Measurements from ENCODE around the gene GTF3A. TPM values are rescaled to one million over a fixed set of nuclear protein-coding genes. Genes with fewer than 3 reads are reported as not detected.

GTF3A gene
- total RNA-seq = 67.8 TPM
- 117 TPM for polyA plus RNA-seq

DNA sequence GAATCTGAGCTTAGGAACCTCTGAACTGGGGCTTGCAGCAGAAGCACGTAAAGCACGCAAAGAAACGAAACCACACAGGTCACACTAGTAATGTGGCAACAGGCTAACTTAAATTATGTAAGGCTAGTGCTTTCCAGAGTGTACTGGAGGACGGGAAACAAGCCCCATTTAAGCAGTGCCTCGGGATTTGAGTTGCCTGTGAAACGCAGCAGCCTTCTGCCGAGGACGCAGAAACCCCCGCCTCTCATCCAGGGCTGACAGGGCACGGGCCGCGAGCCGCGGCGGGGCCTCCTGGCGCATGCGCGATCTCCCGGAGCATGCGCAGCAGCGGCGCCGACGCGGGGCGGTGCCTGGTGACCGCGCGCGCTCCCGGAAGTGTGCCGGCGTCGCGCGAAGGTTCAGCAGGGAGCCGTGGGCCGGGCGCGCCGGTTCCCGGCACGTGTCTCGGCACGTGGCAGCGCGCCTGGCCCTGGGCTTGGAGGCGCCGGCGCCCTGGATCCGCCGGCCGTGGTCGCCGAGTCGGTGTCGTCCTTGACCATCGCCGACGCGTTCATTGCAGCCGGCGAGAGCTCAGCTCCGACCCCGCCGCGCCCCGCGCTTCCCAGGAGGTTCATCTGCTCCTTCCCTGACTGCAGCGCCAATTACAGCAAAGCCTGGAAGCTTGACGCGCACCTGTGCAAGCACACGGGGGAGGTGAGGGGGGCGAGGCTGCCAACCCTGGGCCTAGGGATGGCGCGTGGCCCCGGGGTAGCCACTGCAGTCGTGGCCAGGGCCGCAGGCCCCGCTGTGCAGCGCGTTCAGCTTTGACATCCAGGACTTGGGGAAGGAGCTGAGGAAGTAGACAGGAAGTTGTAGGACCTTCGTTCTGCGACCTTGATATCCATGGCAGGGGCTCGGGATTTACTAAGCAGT, at the start of gene GTF3A:
GTF3A (plus strand) TSS at position 374 of the 912 bp plus-strand sequence.
- DNase-seq (ENCODE audit: extremely low spot score) = no peak
- no peaks in the 10 kb centered on the region for H3K36me3 ChIP-seq (ENCODE audit: insufficient read depth)
- under 1% methylated on average over 85 of the region's 85 CpGs for WGBS
- H3K27ac ChIP-seq (ENCODE audit: low read depth) = peak within 1 kb of the TSS; percentile 89
- H3K4me3 ChIP-seq (ENCODE audit: low read depth, low read length) = peak within 1 kb of the TSS; percentile 58
- no peaks in the 10 kb centered on the region for H3K4me1 ChIP-seq (ENCODE audit: insufficient read depth)

DNA sequence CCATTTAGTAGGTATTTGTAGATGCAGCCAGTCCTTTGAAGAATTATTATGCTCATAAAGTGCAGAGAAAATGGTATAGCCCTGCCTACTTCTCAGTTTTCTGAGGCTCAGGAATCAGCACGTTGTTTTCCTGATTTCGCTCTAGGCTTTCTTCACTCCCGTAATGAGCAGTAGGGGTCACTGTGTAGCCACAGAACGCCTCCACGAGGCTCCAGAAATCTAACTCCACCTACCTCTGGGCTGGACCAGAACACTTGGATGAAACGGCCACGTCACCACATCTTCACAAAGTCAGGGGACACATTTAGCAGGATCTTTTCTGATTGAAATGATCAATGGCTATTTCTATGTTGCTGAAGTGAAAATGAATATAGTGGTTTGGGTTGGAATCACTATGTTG, 49.8 kb upstream of the GTF3A start:
- Histone ChIP-seq H3K27ac (ENCODE audit: low read depth) (no peak overlapping the region), H3K36me3 (ENCODE audit: insufficient read depth) (no peaks in the 10 kb centered on the region), H3K4me3 (ENCODE audit: low read depth, low read length) (no peak overlapping the region), H3K4me1 (ENCODE audit: insufficient read depth) (no peaks in the 10 kb centered on the region)
- peak; percentile 42 for DNase-seq (ENCODE audit: extremely low spot score)
- 1% methylated on average over 7 of the region's 7 CpGs for WGBS

DNA sequence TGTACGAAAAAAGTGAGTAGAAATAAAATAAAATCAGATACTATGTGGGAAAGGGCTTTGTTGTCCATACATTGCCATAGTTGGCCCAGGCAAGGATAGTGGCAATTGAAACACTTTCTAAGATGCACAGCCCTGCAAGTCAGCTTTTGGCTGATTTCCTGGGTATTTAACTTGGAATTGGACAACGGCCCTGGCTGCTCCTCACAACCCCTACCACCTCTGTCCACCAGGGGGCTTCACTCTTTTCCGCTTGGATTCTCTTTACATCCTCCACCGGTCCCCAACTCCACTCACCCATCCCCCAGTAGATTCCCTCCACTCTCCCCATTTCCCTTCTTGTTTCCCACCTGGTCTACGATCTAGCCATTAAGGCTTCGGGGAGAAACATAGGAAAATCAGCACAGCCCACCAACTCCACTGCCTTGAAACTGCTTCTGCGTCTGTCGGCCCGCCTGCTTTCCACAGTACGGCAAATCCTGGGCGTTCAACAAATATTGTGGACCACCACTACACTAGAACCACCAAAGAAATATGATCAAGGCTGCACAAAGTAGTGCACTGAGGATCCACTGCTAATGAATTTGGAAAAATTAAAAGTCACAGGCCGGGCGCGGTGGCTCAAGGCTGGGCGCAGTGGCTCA, 48.6 kb upstream of the GTF3A start:
- Histone ChIP-seq H3K27ac (ENCODE audit: low read depth) (no peak overlapping the region), H3K4me1 (ENCODE audit: insufficient read depth) (no peaks in the 10 kb centered on the region), H3K36me3 (ENCODE audit: insufficient read depth) (no peaks in the 10 kb centered on the region), H3K4me3 (ENCODE audit: low read depth, low read length) (no peak overlapping the region)
- peak; percentile 28 for DNase-seq (ENCODE audit: extremely low spot score)
- 64% methylated on average over 15 of the region's 15 CpGs for WGBS

DNA sequence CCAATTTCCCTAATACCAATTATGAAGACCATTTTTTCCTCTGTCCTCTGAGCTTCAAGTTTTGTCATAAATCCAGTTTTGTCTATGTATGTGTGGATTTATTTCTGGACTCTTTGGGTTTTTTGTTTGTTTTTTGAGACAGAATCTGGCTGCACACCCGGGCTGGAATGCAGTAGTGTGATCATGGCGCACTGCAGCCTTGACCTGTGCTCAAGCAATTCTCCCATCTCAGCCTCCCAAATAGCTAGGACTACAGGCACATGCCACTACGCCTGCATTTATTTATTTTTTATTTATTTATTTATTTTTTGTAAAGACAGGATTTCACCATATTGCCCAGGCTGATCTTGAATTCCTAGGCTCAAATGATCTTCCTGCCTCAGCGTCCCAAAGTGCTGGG, 45.3 kb upstream of the GTF3A start:
- Histone ChIP-seq H3K4me1 (ENCODE audit: insufficient read depth) (no peaks in the 10 kb centered on the region), H3K4me3 (ENCODE audit: low read depth, low read length) (no peak overlapping the region), H3K36me3 (ENCODE audit: insufficient read depth) (no peaks in the 10 kb centered on the region), H3K27ac (ENCODE audit: low read depth) (no peak overlapping the region)
- WGBS = 68% methylated on average over 4 of the region's 4 CpGs
- no peak for DNase-seq (ENCODE audit: extremely low spot score)

DNA sequence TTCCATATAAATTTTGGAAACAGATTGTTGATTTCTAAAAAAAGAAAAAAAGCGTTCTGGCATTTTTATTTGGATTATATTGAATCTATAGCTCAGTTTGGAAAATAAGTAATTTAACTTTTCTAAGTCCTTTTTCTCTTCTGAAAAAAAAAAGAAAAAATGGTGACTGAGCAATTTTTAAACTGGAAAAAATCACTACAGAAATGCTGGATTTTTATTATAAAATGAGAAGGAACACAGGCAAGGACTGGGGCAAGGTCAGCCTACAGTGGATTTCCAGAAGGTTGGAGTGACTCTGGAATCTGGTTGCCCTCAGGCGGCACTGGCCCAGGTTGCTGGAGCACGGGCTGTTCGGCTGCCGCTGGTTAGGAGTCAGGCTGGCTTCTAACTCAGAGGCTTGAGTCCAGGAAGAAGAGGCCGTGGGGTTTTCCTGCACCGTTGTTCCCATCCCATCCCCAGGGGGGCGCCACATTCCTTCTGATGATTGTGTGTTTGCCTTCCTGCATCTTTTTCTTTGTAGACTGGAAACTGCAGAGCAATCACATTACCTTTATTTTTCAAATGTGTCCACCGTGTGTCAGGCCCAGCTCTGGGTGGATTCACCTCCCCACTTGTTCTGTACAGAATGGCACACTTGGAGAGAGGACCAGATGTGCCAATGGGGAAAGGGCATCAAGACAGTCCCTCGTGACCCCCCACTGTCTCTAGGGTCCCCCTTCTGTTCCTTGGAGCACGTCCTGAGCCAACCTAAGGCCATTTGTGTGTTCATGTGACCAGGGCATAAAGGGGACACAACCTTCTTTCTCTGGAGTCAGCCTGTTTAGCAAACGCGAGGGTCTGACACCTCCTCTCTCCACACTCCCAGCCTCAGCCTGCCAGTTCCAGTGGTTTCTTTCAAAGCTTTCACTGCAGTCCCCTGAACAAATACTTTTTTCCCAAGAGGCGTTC, 44.5 kb upstream of the GTF3A start:
- 34% methylated on average over 14 of the region's 14 CpGs for WGBS
- no peaks in the 10 kb centered on the region for H3K4me1 ChIP-seq (ENCODE audit: insufficient read depth)
- no peak overlapping the region for H3K4me3 ChIP-seq (ENCODE audit: low read depth, low read length)
- H3K36me3 ChIP-seq (ENCODE audit: insufficient read depth) = no peaks in the 10 kb centered on the region
- DNase-seq (ENCODE audit: extremely low spot score) = no peak
- H3K27ac ChIP-seq (ENCODE audit: low read depth) = no peak overlapping the region

DNA sequence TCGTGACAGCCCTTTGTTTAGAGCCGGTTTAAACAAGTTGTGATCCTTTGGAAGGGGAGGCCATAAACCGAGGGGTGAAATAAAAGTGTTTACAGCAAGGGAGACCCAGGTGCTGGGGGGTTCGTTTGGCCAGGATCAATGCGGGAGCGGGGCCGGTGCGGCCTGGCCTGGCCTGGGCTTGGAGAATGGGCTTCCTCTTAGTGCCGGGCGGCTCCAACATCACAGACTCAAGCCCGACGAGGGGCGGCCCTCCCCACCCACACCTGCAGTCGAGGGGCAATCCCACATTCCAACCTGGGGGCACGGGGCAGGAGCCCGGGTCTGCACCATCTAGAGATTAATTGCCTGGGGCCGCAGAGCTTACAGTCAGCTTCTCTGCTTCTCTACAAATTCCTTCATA, 42.8 kb upstream of the GTF3A start:
- WGBS = 53% methylated on average over 17 of the region's 17 CpGs
- Histone ChIP-seq H3K27ac (ENCODE audit: low read depth) (no peak overlapping the region), H3K4me3 (ENCODE audit: low read depth, low read length) (no peak overlapping the region), H3K36me3 (ENCODE audit: insufficient read depth) (no peaks in the 10 kb centered on the region), H3K4me1 (ENCODE audit: insufficient read depth) (no peaks in the 10 kb centered on the region)
- DNase-seq (ENCODE audit: extremely low spot score) = no peak

DNA sequence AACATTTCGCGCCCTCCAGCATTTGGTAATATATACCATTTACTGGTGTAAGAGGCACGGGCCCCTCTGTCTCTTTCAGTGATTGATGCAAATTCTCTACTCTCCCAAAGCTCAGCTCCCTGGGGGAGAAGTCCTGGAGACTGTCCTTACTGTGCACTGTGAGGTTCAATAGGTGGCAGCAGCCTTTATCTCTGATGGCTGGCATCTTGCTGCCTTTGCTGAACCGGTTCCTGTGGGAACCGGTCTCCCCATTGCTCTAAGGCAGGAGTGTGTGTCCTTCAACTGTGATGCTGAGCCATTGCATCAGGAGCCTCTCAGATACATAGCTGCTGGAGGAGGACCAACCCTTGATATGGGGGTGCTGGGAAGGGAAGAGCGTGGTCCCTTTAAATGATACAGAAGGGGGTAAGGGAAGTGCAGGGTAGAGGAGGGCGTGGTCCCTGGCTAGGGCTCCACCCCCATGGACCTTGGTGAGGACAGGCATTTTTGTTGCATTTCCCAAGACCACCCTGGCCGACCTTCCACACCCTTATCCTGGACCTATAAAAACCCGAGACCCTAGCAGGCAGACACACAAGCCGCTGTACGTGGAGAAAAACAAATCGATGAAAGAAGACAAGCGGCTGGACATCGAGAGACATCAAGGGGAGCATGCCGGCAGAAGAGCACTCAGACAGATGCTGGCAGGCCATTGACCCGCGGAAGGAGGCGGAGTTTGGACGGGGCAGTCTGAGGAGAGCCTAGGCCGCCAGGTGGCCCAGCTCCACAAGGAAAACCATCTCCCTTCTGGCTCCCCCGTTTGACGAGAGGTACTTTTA, 41.1 kb upstream of the GTF3A start:
- DNase-seq (ENCODE audit: extremely low spot score) = no peak
- Histone ChIP-seq H3K36me3 (ENCODE audit: insufficient read depth) (no peaks in the 10 kb centered on the region), H3K4me1 (ENCODE audit: insufficient read depth) (no peaks in the 10 kb centered on the region), H3K4me3 (ENCODE audit: low read depth, low read length) (no peak overlapping the region), H3K27ac (ENCODE audit: low read depth) (no peak overlapping the region)
- 79% methylated on average over 22 of the region's 22 CpGs for WGBS

DNA sequence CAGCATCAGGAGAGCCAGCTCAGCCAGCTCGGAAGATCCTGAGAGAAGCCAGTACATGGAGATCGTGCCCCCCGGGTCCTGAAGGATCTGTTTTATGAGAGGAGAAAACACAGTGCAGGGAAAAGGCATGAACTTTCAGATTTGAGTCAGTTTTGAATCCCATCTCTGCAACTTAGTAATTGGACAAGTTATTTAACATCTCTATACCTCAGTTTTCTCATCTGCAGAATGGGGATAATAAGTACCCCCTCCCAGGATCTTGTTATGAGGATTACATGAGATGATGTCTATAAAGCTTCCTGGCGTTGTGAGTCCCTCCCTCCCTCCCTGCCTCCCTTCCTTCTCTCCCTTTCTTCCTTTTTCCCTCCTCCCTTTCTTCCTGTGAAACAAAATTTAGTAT, 40.1 kb upstream of the GTF3A start:
- no peaks in the 10 kb centered on the region for H3K36me3 ChIP-seq (ENCODE audit: insufficient read depth)
- WGBS = 75% methylated on average over 4 of the region's 4 CpGs

DNA sequence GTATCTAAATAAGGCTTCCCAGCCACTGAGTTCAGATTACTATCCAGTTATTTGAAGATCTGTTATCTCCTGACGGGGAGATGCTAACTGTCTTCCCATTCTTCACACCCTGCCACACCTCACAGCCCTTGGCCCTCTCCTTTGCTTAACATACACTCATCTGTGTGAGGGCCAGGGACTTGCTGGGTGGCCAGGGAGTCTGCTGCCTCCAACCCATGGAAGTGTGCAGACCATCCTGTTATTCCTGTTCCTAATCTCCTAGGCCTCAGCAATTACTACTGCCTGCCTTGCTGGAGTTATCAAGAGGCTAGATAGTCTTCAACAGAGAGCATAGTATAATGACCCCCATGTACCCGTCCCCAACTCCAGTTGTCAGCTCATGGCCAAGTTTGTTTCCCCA, 36.2 kb upstream of the GTF3A start:
- Histone ChIP-seq H3K27ac (ENCODE audit: low read depth) (no peak overlapping the region), H3K36me3 (ENCODE audit: insufficient read depth) (no peaks in the 10 kb centered on the region), H3K4me3 (ENCODE audit: low read depth, low read length) (no peak overlapping the region), H3K4me1 (ENCODE audit: insufficient read depth) (no peaks in the 10 kb centered on the region)
- no peak for DNase-seq (ENCODE audit: extremely low spot score)
- WGBS = 46% methylated on average over 2 of the region's 2 CpGs

More for the DNA sequence above, 40.1 kb upstream of the GTF3A start:
- Histone ChIP-seq H3K4me1 (ENCODE audit: insufficient read depth) (no peaks in the 10 kb centered on the region), H3K4me3 (ENCODE audit: low read depth, low read length) (no peak overlapping the region), H3K27ac (ENCODE audit: low read depth) (no peak overlapping the region)
- no peak for DNase-seq (ENCODE audit: extremely low spot score)

DNA sequence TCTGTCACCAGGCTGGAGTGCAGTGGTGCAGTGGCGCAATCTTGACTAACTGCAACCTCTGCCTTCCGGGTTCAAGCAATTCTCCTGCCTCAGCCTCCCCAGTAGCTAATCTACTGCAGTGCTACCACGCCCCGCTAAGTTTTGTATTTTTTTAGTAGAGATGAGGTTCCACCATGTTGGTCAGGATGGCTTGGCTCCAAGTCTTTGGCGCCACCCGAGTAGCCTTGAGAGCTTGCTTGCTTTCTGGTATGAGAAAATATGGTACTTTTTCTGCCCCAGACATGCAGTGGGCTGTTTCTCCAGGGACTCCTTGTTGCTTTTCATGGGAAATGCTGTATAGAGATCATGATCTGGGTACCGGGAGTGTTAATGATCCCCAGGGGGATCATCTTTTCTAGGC, 34.5 kb upstream of the GTF3A start:
- Histone ChIP-seq H3K4me3 (ENCODE audit: low read depth, low read length) (no peak overlapping the region), H3K27ac (ENCODE audit: low read depth) (no peak overlapping the region), H3K4me1 (ENCODE audit: insufficient read depth) (no peaks in the 10 kb centered on the region), H3K36me3 (ENCODE audit: insufficient read depth) (no peaks in the 10 kb centered on the region)
- 85% methylated on average over 7 of the region's 7 CpGs for WGBS
- DNase-seq (ENCODE audit: extremely low spot score) = no peak

DNA sequence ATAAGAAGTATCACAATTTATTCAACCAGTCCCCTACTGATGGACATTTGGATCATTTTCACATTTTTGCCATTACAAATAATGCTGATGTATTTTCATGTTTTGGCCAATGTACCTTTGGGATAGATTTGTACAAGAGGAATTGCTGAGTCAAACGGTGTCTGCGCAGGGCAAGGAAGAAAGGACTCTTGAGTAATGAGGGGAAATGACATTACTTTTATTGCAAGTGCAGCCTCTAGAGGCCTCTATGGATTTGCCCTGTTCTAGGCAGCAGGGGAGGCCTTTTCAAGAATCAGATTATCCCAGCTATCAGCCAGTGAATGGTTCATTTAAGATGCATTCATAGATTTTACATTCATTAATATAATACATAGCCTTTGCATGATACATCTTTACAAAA, 32.9 kb upstream of the GTF3A start:
- DNase-seq (ENCODE audit: extremely low spot score) = no peak
- Histone ChIP-seq H3K4me3 (ENCODE audit: low read depth, low read length) (no peak overlapping the region), H3K4me1 (ENCODE audit: insufficient read depth) (no peaks in the 10 kb centered on the region), H3K27ac (ENCODE audit: low read depth) (no peak overlapping the region), H3K36me3 (ENCODE audit: insufficient read depth) (no peaks in the 10 kb centered on the region)
- WGBS = 50% methylated on average over 2 of the region's 2 CpGs

DNA sequence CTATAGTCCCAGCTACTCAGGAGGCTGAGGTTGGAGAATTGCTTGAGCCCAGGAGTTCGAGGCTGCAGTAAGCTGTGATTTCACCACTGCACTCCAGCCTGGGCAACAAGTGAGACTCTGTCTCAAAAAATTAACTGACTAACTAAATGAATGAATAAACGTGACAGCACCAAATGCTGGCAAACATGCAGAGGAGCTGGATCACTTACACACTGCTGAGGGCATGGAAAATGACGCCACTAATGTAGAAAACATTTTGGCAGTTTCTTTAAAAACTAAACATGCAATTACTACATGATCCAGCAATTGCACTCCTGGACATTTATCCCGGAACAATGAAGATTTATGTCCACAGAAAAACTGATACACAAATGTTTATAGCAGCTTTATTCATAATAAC, 31.3 kb upstream of the GTF3A start:
- no peak for DNase-seq (ENCODE audit: extremely low spot score)
- H3K27ac ChIP-seq (ENCODE audit: low read depth) = no peak overlapping the region
- WGBS = 70% methylated on average over 4 of the region's 4 CpGs
- no peaks in the 10 kb centered on the region for H3K4me1 ChIP-seq (ENCODE audit: insufficient read depth)
- H3K4me3 ChIP-seq (ENCODE audit: low read depth, low read length) = no peak overlapping the region
- H3K36me3 ChIP-seq (ENCODE audit: insufficient read depth) = no peaks in the 10 kb centered on the region

DNA sequence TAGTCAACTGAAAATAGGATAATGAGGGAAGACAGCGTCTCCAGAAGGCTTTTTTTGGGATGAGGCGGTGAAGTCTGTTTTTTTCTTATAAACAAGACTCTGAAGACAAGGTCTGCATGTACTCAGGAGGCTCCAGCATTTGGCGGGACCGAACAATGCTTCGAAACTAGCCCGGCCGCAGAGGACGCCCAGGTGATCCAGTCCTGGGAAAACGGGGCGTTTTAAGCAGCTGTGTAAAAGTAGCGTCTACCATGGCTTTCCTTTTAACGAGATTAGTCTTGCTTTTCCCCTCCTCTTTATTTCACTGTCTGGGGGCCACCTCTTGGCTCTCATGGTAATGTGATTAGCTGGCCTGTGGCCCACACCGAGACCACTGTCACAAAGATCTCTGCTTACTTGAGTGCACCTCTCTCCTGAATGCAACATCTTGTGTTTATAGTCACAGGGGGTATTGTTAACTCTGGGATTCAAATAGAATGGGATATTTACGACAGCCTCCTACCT, 29.4 kb upstream of the GTF3A start:
- no peak overlapping the region for H3K27ac ChIP-seq (ENCODE audit: low read depth)
- no peak for DNase-seq (ENCODE audit: extremely low spot score)
- no peaks in the 10 kb centered on the region for H3K4me1 ChIP-seq (ENCODE audit: insufficient read depth)
- 29% methylated on average over 14 of the region's 14 CpGs for WGBS
- no peaks in the 10 kb centered on the region for H3K36me3 ChIP-seq (ENCODE audit: insufficient read depth)
- H3K4me3 ChIP-seq (ENCODE audit: low read depth, low read length) = no peak overlapping the region

All from urinary bladder (tissue), 4 donors.